ENCODE measurements around the gene CATSPER1. TPM values are rescaled to one million over a fixed set of nuclear protein-coding genes. Genes with fewer than 3 reads are reported as not detected.

The CATSPER1 gene
- total RNA-seq, 1 donor from 2014 or later, result 0.18 TPM

DNA sequence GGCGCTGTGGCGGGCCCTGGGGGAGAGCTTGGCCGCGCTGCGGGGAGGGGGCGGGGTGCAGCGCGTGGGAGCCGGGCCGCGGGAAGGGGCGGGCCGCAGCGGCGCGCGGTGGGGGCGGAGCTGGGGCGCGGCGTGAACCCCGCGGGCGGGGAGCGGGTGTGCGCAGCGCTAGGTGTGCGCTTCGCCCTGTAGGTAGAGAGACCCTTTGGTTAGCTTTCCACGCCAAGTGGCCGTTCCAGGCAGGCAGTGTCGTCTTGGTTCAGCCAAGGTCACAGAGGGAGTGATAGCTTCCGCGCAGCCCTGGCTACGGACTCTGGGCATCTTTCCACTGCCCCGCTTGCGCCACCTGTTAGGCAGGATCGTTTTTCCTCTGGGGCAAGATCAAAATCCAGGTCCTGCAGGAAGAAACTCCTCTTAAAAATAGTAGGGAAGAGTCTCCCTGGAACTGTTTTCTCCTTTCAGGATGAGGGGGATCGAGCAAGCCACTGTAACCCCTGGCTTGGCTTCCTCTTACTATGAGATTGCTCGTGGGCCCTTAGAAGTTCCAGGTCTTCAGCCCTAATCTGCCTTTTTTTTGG lies 23.5 kb downstream of the CATSPER1 start:
- Mint-ChIP-seq H3K4me1 (ENCODE audit: low read depth) (peaks cover 26% of the 10 kb centered on the region), H3K4me3 (peak overlapping the region; percentile 99), H3K36me3 (ENCODE audit: low read depth) (peaks cover 42% of the 10 kb centered on the region), H3K9me3 (no peaks in the 10 kb centered on the region), H3K27me3 (ENCODE audit: insufficient read depth) (no peaks in the 10 kb centered on the region), H3K27ac (peak overlapping the region; percentile 99)
- DNase-seq (ENCODE audit: low spot score), result no peak
- intact Hi-C loops (cut with micrococcal nuclease), result loop anchor here (1.0 to 5.0 kb wide), 19 partner anchors 13 to 670 kb away; partner anchors contain the start of genes AP5B1, C11orf68, DPF2 and DRAP1

- H3K4me1 Mint-ChIP-seq (ENCODE audit: low read depth), result peaks cover 26% of the 10 kb centered on the region
- DNase-seq (ENCODE audit: low spot score), result peak; percentile 93
- peaks cover 49% of the 10 kb centered on the region for H3K36me3 Mint-ChIP-seq (ENCODE audit: low read depth)
- no peaks in the 10 kb centered on the region for H3K27me3 Mint-ChIP-seq (ENCODE audit: insufficient read depth)
- intact Hi-C loops (cut with micrococcal nuclease), result loop anchor here (1.0 to 5.0 kb wide), 19 partner anchors 13 to 670 kb away; partner anchors contain the start of genes AP5B1, C11orf68, DPF2 and DRAP1
- no peaks in the 10 kb centered on the region for H3K9me3 Mint-ChIP-seq
- H3K27ac Mint-ChIP-seq, result peak within 1 kb of the TSS; percentile 99
- peak within 1 kb of the TSS; percentile 99 for H3K4me3 Mint-ChIP-seq
Measured at GRCh38 chr11:66001942-66002647, 24.2 kb downstream of the CATSPER1 start, which contains the start of the genes BANF1 and EIF1AD. TSS of gene BANF1 (plus strand) at chr11:66002503. CDS start at chr11:66003251, 748 bp downstream. TSS of gene EIF1AD (minus strand) at chr11:66002157. CDS start at chr11:66000389, 1,768 bp downstream.

DNA sequence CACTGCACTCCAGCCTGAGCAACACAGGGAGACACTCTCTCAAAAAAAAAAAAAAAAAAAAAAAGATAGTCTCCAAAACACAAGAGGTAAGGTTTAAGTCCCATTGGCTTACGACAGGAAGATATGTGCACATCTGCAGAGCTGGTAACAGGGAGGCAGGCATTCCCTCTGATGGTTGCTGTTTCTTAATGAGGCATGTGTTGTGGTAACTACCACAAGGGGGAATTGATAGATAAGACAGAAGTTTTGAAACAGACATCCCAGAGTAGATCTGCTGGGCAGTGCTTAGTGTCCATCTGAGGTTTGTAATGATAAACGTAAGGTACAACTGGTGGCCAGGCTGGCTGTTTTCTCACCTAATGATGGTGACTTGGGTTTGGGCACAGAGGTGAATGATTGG lies 29.0 kb downstream of the CATSPER1 start:
- Mint-ChIP-seq H3K27me3 (ENCODE audit: insufficient read depth) (no peaks in the 10 kb centered on the region), H3K4me3 (peak overlapping the region; percentile 5), H3K4me1 (ENCODE audit: low read depth) (peaks cover 19% of the 10 kb centered on the region), H3K9me3 (no peaks in the 10 kb centered on the region), H3K27ac (peak overlapping the region; percentile 49), H3K36me3 (ENCODE audit: low read depth) (peaks cover 41% of the 10 kb centered on the region)
- intact Hi-C loops (cut with micrococcal nuclease), result no loop called here
- no peak for DNase-seq (ENCODE audit: low spot score)

- Mint-ChIP-seq H3K4me1 (ENCODE audit: low read depth) (peaks cover 8% of the 10 kb centered on the region), H3K4me3 (no peak overlapping the region), H3K27me3 (ENCODE audit: insufficient read depth) (no peaks in the 10 kb centered on the region), H3K27ac (no peak overlapping the region), H3K9me3 (no peaks in the 10 kb centered on the region), H3K36me3 (ENCODE audit: low read depth) (peaks cover 11% of the 10 kb centered on the region)
- no peak for DNase-seq (ENCODE audit: low spot score)
- intact Hi-C loops (cut with micrococcal nuclease), result no loop called here
Measured at GRCh38 chr11:65992056-65992455, 34.2 kb downstream of the CATSPER1 start.

DNA sequence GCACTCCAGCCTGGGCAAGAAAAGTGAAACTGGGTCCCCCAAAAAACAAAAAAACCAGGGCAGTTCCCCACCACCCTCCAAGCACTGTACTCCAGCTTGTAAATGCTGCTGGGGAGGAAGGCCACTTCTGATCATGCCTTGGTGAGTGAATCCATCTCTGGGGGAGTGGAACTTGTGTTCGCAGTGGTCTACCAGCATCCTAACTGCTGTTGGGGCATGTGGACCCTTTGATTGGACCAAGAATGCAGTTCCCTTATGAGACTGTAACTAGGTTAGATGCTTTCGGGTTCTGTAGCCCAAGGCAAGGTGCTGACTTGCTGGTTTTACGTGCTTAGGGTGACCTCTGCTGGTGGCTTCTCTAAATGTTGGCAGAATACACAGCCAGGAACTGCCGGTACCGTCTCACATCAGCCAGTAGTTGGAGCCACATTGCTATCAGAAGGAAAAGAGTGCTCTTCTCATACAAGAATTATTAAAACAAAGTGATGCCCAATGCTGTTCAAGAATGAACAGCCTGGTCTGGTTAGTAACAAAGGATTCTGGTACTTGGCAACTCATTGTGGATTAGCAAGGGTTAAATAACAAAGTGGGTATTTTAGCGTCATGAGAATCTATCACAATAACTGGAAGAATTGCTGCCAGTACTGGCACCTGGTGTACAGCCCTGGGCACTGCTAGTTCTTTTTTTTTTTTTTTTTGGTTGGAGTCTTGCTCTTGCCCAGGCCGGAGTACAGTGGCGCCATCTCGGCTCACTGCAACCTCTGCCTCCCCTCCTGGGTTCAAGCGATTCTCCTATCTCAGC lies 37.3 kb downstream of the CATSPER1 start:
- Mint-ChIP-seq H3K4me1 (ENCODE audit: low read depth) (peaks cover 8% of the 10 kb centered on the region), H3K4me3 (no peak overlapping the region), H3K9me3 (no peaks in the 10 kb centered on the region), H3K27me3 (ENCODE audit: insufficient read depth) (no peaks in the 10 kb centered on the region), H3K36me3 (ENCODE audit: low read depth) (peaks cover 5% of the 10 kb centered on the region), H3K27ac (peak overlapping the region; percentile 79)
- DNase-seq (ENCODE audit: low spot score), result peak; percentile 88
- intact Hi-C loops (cut with micrococcal nuclease), result loop anchor here (1.0 to 2.0 kb wide), 12 partner anchors 13 to 283 kb away; partner anchors contain the start of genes AP5B1, BANF1, C11orf68 and DRAP1

DNA sequence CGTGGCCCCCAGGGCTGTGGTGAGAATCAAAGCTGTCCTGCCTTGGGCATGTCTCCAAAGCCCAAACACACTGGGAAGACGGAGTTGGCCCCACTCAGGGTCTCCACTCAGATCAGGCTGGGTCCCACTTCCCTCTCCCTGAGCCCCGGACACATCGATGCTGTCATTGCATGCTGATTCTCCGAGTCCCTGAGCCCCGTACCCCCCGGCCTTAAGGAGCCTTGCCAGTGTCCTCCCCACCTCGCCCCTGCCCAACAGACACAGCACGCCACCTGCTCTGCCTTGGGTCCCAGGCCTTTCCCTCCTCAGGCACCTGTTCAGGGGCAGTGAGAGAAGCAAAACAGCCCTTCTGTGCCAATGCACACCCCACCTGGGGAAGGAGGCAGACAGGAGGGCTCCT lies 38.9 kb downstream of the CATSPER1 start:
- Mint-ChIP-seq H3K36me3 (ENCODE audit: low read depth) (peaks cover 5% of the 10 kb centered on the region), H3K27ac (no peak overlapping the region), H3K4me1 (ENCODE audit: low read depth) (peaks cover 8% of the 10 kb centered on the region), H3K27me3 (ENCODE audit: insufficient read depth) (no peaks in the 10 kb centered on the region), H3K4me3 (no peak overlapping the region), H3K9me3 (no peaks in the 10 kb centered on the region)
- no peak for DNase-seq (ENCODE audit: low spot score)
- intact Hi-C loops (cut with micrococcal nuclease), result no loop called here

DNA sequence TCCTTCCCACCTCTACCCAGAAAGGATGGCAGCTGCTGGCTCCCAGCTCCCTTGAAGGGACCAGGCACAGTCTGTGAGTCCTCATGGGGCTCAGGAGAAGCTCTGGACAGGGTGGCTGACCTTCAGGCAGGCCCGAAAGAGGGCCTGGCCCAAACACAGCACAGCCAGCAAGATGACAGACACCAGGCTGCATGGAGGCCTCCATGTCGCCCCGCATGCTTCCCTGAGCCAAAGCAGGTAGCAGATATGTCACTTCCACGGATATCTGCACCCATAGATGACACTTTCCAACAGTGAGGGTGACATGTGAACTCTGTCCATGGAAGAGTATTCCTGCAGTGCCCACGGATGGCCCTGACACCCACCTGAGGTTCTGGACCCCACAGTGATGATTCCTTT lies 42.7 kb downstream of the CATSPER1 start:
- peaks cover 9% of the 10 kb centered on the region for H3K36me3 Mint-ChIP-seq (ENCODE audit: low read depth)
- no peaks in the 10 kb centered on the region for H3K27me3 Mint-ChIP-seq (ENCODE audit: insufficient read depth)
- intact Hi-C loops (cut with micrococcal nuclease), result no loop called here
- peaks cover under 1% of the 10 kb centered on the region for H3K4me1 Mint-ChIP-seq (ENCODE audit: low read depth)
- no peak for DNase-seq (ENCODE audit: low spot score)
- no peak overlapping the region for H3K27ac Mint-ChIP-seq
- H3K4me3 Mint-ChIP-seq, result no peak overlapping the region
- H3K9me3 Mint-ChIP-seq, result no peaks in the 10 kb centered on the region

DNA sequence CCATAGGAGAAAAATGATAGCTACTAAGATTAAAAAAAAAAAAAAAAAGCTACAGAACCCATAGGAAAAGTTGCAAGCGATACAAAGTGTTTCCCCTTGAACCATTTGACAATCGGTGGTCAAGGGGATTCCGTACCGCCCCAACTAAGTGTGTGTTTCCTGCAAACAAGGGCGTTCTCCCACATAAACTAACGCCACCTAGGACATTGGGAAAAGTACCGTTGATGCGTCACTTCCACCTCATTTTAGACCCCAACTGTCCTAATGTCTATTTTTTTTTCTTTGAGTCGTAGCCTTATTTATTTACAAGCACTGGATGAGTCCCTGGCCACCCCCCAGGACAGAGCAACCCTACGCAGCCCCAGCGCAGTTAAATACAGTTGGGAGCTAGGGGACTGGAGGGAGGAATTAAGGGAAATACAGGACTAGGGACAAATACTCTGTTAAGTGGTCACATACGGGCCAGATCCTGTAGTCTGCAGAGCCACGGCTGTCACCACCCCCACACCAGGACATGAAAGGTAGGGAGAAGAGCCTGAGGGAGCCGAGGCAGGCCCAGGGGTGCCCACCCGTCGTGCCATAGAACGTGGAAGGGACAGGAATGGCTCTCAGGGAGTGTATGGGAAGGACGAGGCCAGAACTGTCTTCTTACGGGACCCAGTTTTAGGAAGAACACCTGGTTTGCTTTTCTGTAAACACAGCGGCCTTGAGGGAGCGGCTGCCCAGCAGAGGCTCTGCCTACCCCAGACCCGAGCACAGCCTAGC lies 43.3 kb downstream of the CATSPER1 start:
- Mint-ChIP-seq H3K27ac (no peak overlapping the region), H3K36me3 (ENCODE audit: low read depth) (peaks cover 11% of the 10 kb centered on the region), H3K4me3 (no peak overlapping the region), H3K9me3 (no peaks in the 10 kb centered on the region), H3K27me3 (ENCODE audit: insufficient read depth) (no peaks in the 10 kb centered on the region), H3K4me1 (ENCODE audit: low read depth) (no peaks in the 10 kb centered on the region)
- DNase-seq (ENCODE audit: low spot score), result no peak
- intact Hi-C loops (cut with micrococcal nuclease), result no loop called here

- Mint-ChIP-seq H3K36me3 (ENCODE audit: low read depth) (peaks cover 16% of the 10 kb centered on the region), H3K4me1 (ENCODE audit: low read depth) (no peaks in the 10 kb centered on the region), H3K27me3 (ENCODE audit: insufficient read depth) (no peaks in the 10 kb centered on the region), H3K27ac (no peak overlapping the region), H3K9me3 (no peaks in the 10 kb centered on the region), H3K4me3 (no peak overlapping the region)
- intact Hi-C loops (cut with micrococcal nuclease), result no loop called here
- DNase-seq (ENCODE audit: low spot score), result no peak
Measured at GRCh38 chr11:65981972-65982823, 44.1 kb downstream of the CATSPER1 start.

DNA sequence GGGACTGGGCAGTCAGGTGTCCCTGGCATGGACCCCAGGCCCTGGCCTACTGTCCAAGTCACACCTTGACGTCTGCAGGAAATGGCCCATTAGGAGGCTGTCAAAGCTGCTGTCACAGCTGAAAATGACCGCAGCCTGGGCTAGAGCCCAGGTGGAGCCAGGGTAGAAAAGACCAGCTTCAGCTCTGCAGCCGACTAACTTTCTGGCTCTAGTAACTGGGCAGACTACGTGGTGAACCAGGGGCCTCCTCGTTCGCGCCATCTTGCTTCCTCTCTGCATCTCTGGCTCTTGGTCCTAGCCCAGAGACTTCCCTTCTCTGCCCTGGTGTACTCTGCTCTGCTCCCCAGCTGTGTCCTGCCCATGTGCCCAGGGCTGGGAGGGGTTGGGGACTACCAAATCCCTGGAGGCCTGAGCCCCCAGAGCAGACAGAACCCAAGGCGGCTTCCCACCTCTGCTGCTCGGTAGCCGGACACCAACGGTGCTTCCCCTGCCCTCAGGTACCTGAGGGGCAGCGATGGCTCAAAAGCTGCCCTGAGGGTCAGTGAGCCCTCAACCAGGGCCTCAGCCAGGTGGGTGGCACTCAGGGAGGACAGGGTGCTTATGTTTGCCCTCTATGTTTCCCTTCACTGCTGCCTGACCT lies 45.1 kb downstream of the CATSPER1 start:
- H3K27ac Mint-ChIP-seq, result no peak overlapping the region
- no peaks in the 10 kb centered on the region for H3K9me3 Mint-ChIP-seq
- H3K4me3 Mint-ChIP-seq, result no peak overlapping the region
- no peak for DNase-seq (ENCODE audit: low spot score)
- peaks cover 18% of the 10 kb centered on the region for H3K36me3 Mint-ChIP-seq (ENCODE audit: low read depth)
- H3K4me1 Mint-ChIP-seq (ENCODE audit: low read depth), result no peaks in the 10 kb centered on the region
- H3K27me3 Mint-ChIP-seq (ENCODE audit: insufficient read depth), result no peaks in the 10 kb centered on the region
- intact Hi-C loops (cut with micrococcal nuclease), result no loop called here

- no peaks in the 10 kb centered on the region for H3K4me1 Mint-ChIP-seq (ENCODE audit: low read depth)
- no peak overlapping the region for H3K4me3 Mint-ChIP-seq
- intact Hi-C loops (cut with micrococcal nuclease), result no loop called here
- no peaks in the 10 kb centered on the region for H3K27me3 Mint-ChIP-seq (ENCODE audit: insufficient read depth)
- DNase-seq (ENCODE audit: low spot score), result no peak
- no peak overlapping the region for H3K27ac Mint-ChIP-seq
- H3K9me3 Mint-ChIP-seq, result no peaks in the 10 kb centered on the region
- H3K36me3 Mint-ChIP-seq (ENCODE audit: low read depth), result peaks cover 25% of the 10 kb centered on the region
Measured at GRCh38 chr11:65979261-65979759, 47.0 kb downstream of the CATSPER1 start.

Data from activated T-helper 1 cell treated with anti-CD3 and anti-CD28 coated beads, Interleukin-12 subunit alpha, Interleukin-12 subunit beta, Interleukin-2, Interleukin-4 antibody, amounts not matched to agents 30 ng/mL and 10 ng/mL and 1 ng/mL, durations not matched to agents 14 hours and 24 hours and 36 hours (primary cell).